ENCODE data around the gene KIAA1549. TPM values are rescaled to one million over a fixed set of nuclear protein-coding genes. Genes with fewer than 3 reads are reported as not detected.

The KIAA1549 gene
- total RNA-seq, 2 experiments from 2014 or later: 0.12 TPM

DNA sequence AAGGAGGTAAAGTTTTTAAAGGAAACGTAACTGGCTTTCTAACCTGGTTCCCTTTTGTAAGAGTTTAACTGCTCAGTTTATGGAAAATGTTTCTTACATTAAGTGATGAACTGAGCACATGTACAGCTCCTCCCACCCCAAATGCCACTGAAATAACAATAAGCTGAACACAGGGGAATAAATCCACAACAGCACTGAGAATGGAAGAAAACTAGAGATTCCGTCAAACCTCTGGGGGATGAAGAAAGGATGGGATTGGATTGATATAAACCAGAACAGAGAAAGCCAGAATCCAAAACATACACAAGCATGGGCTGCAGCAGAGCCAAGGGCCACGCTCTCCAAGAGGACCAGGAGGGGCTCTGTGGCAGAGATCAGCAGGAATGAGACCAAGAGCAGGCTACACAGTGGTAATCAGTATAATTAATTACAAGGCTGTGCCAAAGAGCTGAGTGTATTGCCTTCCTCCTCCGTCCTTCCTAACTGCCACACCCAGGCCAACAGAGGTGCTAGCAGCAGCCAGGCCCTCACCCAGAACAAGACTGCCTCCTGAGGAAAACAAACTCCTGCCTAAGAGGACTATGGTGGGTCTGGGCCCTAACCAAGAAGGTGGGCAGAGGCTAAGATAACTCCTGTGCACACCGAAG is 73.9 kb downstream of the KIAA1549 start:
- DNase-seq: no peak
- Mint-ChIP-seq H3K27me3 (peaks cover 49% of the 10 kb centered on the region), H3K4me1 (peaks cover 26% of the 10 kb centered on the region), H3K27ac (no peak overlapping the region), H3K36me3 (ENCODE audit: low read depth) (no peaks in the 10 kb centered on the region), H3K9me3 (no peaks in the 10 kb centered on the region), H3K4me3 (no peak overlapping the region)
- POLR2A ChIA-PET: no interaction called here
- CTCF ChIA-PET: interaction anchor here (1.1 to 1.8 kb wide), 3 partner anchors 9 to 17 kb away, joined by 3 to 5 read pairs (median 3); no protein-coding TSS in a partner anchor

DNA sequence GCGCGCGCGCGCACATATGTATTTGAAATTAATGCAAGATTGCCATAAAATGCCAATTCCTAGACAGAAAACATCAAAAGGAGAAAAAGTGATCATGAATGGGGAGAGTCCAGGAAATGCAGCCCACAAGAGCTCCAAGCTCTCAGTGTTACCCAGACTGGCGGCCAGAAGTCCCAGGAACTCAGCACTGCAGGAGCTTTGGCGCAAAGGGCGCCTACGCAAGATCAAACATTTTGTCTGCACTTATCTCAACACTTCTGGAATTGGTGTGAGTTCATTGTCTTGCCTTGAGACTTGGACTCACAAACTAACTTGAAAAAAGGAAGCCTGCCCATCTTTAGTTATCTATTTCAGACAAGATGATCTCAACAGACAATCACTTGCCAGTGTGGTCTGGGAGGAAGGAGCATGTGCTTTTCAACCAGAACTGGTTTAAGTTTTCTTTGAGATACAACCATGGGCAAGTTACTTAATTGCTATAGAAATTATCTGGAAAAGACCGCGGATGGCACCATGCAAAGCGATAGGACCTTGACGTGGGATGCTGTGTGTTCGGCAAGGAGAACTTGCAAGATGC is 77.2 kb downstream of the KIAA1549 start:
- peak overlapping the region; percentile 69 for H3K4me3 Mint-ChIP-seq
- H3K4me1 Mint-ChIP-seq: peaks cover 50% of the 10 kb centered on the region
- peak overlapping the region; percentile 89 for H3K27ac Mint-ChIP-seq
- CTCF ChIA-PET: interaction anchor here (1.4 to 4.1 kb wide), 2 partner anchors 17 to 19 kb away, joined by 4 to 23 read pairs; no protein-coding TSS in a partner anchor
- no peaks in the 10 kb centered on the region for H3K9me3 Mint-ChIP-seq
- peak; percentile 16 for DNase-seq
- peaks cover 4% of the 10 kb centered on the region for H3K36me3 Mint-ChIP-seq (ENCODE audit: low read depth)
- POLR2A ChIA-PET: no interaction called here
- peaks cover 54% of the 10 kb centered on the region for H3K27me3 Mint-ChIP-seq

DNA sequence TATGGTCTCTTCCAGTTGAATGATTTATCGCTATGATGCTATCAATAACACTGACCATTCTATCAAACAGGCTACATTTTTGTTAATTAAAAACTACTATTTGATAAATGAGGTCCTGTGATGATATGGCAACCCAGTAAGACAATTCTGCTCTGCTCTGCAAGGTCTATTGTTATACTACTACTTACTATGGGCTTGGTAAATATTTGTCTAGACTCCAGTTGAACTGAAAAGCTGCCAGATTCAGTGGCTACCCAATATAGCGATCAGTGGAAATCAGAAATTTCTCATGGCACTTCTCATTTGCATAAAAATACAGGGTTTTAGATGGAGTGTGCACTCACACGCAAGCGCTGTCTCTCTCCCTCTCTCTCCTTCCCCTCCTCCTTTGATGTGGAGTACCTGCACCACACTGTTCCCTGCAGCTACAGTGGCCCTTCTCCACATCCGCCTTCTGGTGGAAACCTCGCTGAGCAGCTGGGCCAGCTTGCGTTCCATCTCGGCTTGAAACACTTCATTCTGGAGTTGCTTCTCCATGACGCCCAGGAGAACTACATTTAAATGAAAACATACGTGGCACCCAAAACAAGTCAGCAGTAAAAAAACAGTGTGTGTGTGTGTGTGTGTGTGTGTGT is 77.9 kb downstream of the KIAA1549 start:
- ChIA-PET POLR2A (interaction anchor here (0.5 to 0.6 kb wide), 3 partner anchors 96 to 254 kb away, joined by 3 to 4 read pairs (median 3); no protein-coding TSS in a partner anchor), CTCF (interaction anchor here (0.6 to 4.1 kb wide), 3 partner anchors 16 to 19 kb away, joined by 4 to 23 read pairs (median 4); no protein-coding TSS in a partner anchor)
- H3K27ac Mint-ChIP-seq: peak overlapping the region; percentile 89
- peaks cover 56% of the 10 kb centered on the region for H3K4me1 Mint-ChIP-seq
- peaks cover 4% of the 10 kb centered on the region for H3K36me3 Mint-ChIP-seq (ENCODE audit: low read depth)
- peaks cover 48% of the 10 kb centered on the region for H3K27me3 Mint-ChIP-seq
- DNase-seq: peak; percentile 94
- H3K4me3 Mint-ChIP-seq: peak overlapping the region; percentile 69
- no peaks in the 10 kb centered on the region for H3K9me3 Mint-ChIP-seq

DNA sequence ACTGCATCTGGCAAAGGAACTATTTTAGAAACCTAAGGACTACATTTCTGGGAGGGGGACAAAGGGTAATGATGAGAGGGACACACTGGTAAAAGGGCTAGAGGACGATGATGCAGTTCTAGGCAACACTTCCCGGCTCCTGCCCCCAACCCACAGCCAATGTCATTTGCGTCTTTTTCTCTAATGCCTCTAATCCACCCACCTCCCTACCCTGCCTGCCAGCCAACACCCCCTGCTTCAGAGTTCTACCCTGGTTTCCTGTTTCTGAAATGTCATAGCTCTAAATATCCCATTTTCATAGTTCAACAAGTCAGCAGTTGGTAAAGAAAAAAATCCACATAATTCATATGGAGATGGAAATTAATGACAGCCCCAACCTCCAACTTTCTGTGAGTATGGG is 79.0 kb downstream of the KIAA1549 start:
- Mint-ChIP-seq H3K4me1 (peaks cover 66% of the 10 kb centered on the region), H3K9me3 (no peaks in the 10 kb centered on the region), H3K27ac (peak overlapping the region; percentile 14), H3K27me3 (peaks cover 38% of the 10 kb centered on the region), H3K36me3 (ENCODE audit: low read depth) (peaks cover 4% of the 10 kb centered on the region), H3K4me3 (peak overlapping the region; percentile 3)
- CTCF ChIA-PET: interaction anchor here (4.1 kb wide), 1 partner anchor 15 kb away, joined by 23 read pairs; no protein-coding TSS in a partner anchor
- DNase-seq: no peak
- POLR2A ChIA-PET: no interaction called here

DNA sequence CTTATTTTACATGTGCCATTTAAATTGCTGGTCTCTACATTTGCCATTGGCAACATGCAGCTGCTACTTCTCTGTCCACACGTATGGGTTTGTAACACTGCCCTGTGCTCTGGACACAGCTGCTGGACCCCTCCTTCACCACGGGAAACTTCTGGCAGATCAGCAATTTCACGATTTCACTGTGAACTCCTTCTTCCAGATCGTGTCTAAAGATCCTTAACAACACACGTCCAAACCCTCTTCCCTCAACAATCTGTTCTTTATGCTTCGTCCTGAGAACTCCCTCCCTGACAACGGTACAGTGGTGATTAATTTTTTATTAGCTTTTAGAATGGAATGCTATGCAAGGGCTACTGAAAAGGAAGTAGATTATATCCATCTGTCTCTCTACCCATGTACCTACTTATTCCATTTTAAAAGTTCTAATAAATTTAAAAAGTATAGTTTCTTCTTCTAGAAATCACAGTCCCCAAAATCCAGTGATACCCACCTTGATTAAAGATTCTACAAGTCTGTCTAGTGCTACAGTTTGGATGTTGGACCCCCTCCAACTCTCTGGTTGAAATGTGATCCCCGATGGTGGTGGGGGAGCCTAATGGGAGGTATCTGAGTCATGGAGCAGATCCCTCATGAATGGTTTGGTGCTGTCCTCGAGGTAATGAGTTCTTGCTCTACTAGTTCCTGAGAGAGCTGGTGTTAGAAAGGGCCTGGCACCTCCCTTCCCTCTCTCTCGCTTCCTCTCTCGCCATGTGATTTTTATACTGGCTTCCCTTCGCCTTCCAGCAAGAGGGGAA is 81.0 kb downstream of the KIAA1549 start:
- Mint-ChIP-seq H3K27me3 (peaks cover 37% of the 10 kb centered on the region), H3K4me1 (peaks cover 72% of the 10 kb centered on the region), H3K27ac (no peak overlapping the region), H3K9me3 (no peaks in the 10 kb centered on the region), H3K36me3 (ENCODE audit: low read depth) (peaks cover 4% of the 10 kb centered on the region), H3K4me3 (no peak overlapping the region)
- CTCF ChIA-PET: interaction anchor here (0.6 to 2.4 kb wide), 3 partner anchors 14 to 153 kb away, joined by 3 to 12 read pairs (median 5); no protein-coding TSS in a partner anchor
- DNase-seq: no peak
- POLR2A ChIA-PET: no interaction called here

DNA sequence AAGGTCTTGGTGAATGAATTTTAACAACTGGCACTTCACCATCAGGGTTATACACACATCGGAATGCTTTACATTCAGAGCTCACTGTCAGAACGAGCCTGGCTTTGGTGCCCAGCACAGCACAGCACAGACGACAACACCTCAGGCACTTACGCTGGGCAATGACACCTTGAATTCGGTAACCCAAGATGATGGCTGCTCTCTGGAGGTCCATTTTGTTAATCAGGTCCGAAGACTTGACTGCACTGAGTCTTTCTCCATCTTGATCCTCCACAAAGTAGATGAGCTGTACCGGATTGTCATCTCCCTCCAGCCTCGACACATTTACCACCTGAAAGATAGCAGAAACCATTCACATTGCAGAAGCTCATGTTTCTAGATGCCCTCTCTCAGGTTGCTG is 82.4 kb downstream of the KIAA1549 start:
- DNase-seq: no peak
- Mint-ChIP-seq H3K4me1 (peaks cover 60% of the 10 kb centered on the region), H3K36me3 (ENCODE audit: low read depth) (peaks cover 4% of the 10 kb centered on the region), H3K4me3 (no peak overlapping the region), H3K27me3 (peaks cover 44% of the 10 kb centered on the region), H3K27ac (peak overlapping the region; percentile 83), H3K9me3 (no peaks in the 10 kb centered on the region)
- POLR2A ChIA-PET: no interaction called here
- CTCF ChIA-PET: interaction anchor here (1.0 to 2.4 kb wide), 3 partner anchors 9 to 18 kb away, joined by 3 to 12 read pairs (median 3); no protein-coding TSS in a partner anchor

DNA sequence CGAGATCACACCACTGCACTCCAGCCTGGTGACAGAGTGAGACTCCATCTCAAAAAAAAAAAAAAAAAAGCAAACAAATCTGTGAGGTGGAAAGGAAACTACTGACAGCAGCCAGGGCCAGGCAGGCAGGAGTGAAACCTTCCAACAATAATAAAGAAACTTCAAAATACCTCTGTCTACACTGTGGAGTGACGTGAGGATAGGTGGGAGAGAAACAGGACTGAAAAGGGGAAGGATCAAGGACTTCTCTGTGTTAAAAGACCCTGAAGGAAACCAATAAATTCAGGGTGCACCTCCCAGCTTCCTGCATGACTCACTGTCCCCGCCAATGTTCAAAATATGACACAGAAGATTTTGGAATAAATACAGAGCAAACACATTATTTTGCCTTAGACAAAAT is 82.9 kb downstream of the KIAA1549 start:
- DNase-seq: peak; percentile 36
- H3K36me3 Mint-ChIP-seq (ENCODE audit: low read depth): peaks cover 4% of the 10 kb centered on the region
- peaks cover 42% of the 10 kb centered on the region for H3K27me3 Mint-ChIP-seq
- POLR2A ChIA-PET: no interaction called here
- H3K27ac Mint-ChIP-seq: peak overlapping the region; percentile 83
- H3K4me3 Mint-ChIP-seq: peak overlapping the region; percentile 14
- no peaks in the 10 kb centered on the region for H3K9me3 Mint-ChIP-seq
- peaks cover 55% of the 10 kb centered on the region for H3K4me1 Mint-ChIP-seq
- CTCF ChIA-PET: interaction anchor here (0.6 to 2.4 kb wide), 4 partner anchors 9 to 66 kb away, joined by 3 to 12 read pairs (median 3); no protein-coding TSS in a partner anchor

DNA sequence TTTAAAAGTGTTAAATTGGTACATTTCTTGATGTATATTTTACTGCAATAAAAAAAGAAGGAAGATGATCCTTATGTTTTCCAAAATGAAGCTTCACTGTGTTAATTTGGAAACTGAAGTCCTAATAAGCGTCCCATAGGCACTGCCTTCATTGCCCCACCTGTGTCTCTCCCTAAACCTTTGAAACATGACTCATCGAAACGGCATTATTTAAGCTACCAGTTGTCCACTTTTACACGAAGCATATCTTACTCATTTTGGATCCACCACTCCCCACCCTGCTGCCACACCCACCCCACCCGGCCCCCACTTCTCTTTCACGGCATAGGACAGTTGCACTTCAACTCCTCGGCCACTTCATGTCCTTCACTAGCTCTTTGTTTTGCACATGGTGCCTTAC is 85.5 kb downstream of the KIAA1549 start:
- no peaks in the 10 kb centered on the region for H3K9me3 Mint-ChIP-seq
- H3K27ac Mint-ChIP-seq: no peak overlapping the region
- no peak overlapping the region for H3K4me3 Mint-ChIP-seq
- ChIA-PET POLR2A (no interaction called here), CTCF (interaction anchor here (0.6 to 3.6 kb wide), 5 partner anchors 9 to 553 kb away, joined by 3 to 24 read pairs (median 4); no protein-coding TSS in a partner anchor)
- peaks cover 34% of the 10 kb centered on the region for H3K4me1 Mint-ChIP-seq
- no peak for DNase-seq
- H3K27me3 Mint-ChIP-seq: peaks cover 37% of the 10 kb centered on the region
- H3K36me3 Mint-ChIP-seq (ENCODE audit: low read depth): peaks cover 1% of the 10 kb centered on the region

DNA sequence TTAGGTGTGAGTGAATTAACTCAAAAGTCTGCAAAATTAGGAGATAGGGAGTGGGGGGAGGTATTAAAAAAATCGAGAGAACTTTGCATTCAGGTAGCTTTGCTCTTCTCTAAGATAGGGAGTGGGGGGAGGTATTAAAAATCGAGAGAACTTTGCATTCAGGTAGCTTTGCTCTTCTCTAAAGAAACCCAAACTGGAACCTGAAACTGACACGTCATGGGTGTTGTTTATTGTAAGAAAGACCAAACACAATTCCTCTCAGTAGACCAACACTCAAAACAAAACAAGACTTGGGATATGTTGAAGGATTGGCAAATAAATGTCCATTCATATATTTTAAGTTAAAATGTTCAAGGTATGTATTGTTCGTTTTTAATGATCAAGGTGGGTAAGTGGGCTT is 87.9 kb downstream of the KIAA1549 start:
- CTCF ChIA-PET: interaction anchor here (0.6 to 1.1 kb wide), 2 partner anchors 14 to 1675 kb away, joined by 3 to 4 read pairs; no protein-coding TSS in a partner anchor
- no peaks in the 10 kb centered on the region for H3K36me3 Mint-ChIP-seq (ENCODE audit: low read depth)
- H3K9me3 Mint-ChIP-seq: no peaks in the 10 kb centered on the region
- POLR2A ChIA-PET: no interaction called here
- DNase-seq: no peak
- peaks cover 23% of the 10 kb centered on the region for H3K27me3 Mint-ChIP-seq
- H3K4me1 Mint-ChIP-seq: peaks cover 15% of the 10 kb centered on the region
- no peak overlapping the region for H3K4me3 Mint-ChIP-seq
- H3K27ac Mint-ChIP-seq: no peak overlapping the region

DNA sequence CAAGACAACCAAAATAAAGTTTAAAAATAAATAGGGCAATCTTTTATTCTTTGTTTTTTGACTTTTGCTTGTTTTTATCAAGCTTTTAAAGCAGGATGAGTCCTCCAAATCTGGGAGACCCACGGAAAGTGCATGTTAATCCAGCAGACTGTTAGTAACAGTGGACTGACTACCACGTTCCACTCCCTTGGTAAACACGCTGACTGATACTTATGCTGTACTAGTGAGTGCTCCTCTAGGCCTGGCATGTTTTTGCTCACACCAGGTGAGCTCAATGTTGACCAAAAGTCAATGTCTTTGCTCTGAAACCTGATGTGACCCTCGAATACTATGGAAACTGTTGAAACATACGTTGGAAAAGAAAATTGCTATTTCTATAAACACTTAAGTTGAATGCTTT is 88.4 kb downstream of the KIAA1549 start:
- ChIA-PET POLR2A (no interaction called here), CTCF (interaction anchor here (0.7 to 1.5 kb wide), 3 partner anchors 15 to 158 kb away, joined by 3 to 4 read pairs (median 3); no protein-coding TSS in a partner anchor)
- Mint-ChIP-seq H3K4me1 (peaks cover 13% of the 10 kb centered on the region), H3K9me3 (no peaks in the 10 kb centered on the region), H3K36me3 (ENCODE audit: low read depth) (no peaks in the 10 kb centered on the region), H3K27ac (no peak overlapping the region), H3K4me3 (no peak overlapping the region), H3K27me3 (peaks cover 23% of the 10 kb centered on the region)
- no peak for DNase-seq

DNA sequence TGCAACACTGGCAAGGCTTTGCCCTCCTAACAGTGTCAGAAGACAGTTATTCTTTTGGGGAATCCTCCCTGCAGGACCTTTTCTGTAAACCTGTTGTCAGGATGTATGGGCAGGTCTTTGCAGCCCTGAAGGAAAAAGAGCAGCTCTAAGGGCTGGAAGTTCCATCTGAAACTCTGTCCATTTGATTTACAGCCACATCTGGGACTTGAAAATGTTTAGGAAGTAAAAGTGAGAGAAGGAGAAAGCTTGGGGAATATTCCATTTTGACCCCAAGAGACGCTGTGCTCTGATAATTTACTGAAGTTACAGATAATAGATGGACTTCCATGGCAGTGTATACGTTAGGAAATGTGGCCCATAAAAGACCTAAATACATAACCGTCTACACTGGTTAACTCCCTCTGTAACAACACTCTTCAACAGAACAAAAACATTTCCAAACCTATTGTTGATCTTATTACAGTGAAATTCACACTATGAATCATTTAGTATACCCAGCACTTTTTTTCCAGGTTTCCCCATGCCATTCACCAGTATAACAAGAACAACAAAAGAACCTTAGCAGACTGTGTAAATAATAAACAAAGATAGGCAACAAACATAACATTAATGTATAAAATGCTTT is 89.1 kb downstream of the KIAA1549 start:
- Mint-ChIP-seq H3K4me3 (no peak overlapping the region), H3K4me1 (peaks cover 13% of the 10 kb centered on the region), H3K27me3 (peaks cover 21% of the 10 kb centered on the region), H3K27ac (no peak overlapping the region), H3K36me3 (ENCODE audit: low read depth) (no peaks in the 10 kb centered on the region), H3K9me3 (no peaks in the 10 kb centered on the region)
- CTCF ChIA-PET: interaction anchor here (0.7 to 1.7 kb wide), 3 partner anchors 13 to 159 kb away, joined by 3 to 5 read pairs (median 4); no protein-coding TSS in a partner anchor
- no peak for DNase-seq
- POLR2A ChIA-PET: no interaction called here

DNA sequence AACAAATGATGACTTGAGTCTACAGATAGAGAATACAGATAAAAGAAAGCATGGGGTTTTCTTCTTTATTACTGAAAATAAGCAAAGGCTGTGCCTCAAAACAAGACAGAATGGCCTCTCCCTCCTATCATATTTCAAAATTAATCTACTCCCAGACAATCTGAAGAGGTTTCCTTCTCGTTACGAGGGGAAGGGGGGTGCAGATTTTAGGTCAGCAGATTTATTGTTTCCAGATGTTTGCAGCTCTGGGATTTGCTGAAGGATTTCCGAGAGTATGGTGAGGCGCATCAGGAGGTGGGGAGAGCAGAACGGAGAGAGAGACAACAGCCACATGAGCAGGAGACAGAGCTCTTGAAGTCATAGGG is 89.8 kb downstream of the KIAA1549 start:
- POLR2A ChIA-PET: interaction anchor here (0.7 kb wide), 1 partner anchor 290 kb away, joined by 3 read pairs; no protein-coding TSS in a partner anchor
- CTCF ChIA-PET: interaction anchor here (1.5 to 1.7 kb wide), 2 partner anchors 14 to 29 kb away, joined by 3 to 5 read pairs; no protein-coding TSS in a partner anchor

More for the DNA sequence above, 89.8 kb downstream of the KIAA1549 start:
- no peaks in the 10 kb centered on the region for H3K36me3 Mint-ChIP-seq (ENCODE audit: low read depth)
- DNase-seq: no peak
- no peak overlapping the region for H3K4me3 Mint-ChIP-seq
- H3K27ac Mint-ChIP-seq: peak overlapping the region; percentile 20
- H3K4me1 Mint-ChIP-seq: peaks cover 14% of the 10 kb centered on the region
- peaks cover 20% of the 10 kb centered on the region for H3K27me3 Mint-ChIP-seq
- no peaks in the 10 kb centered on the region for H3K9me3 Mint-ChIP-seq

Data from activated CD4-positive, alpha-beta T cell treated with anti-CD3 and anti-CD28 coated beads, Interleukin-2, amount 10 ng/mL, durations not matched to agents 7 days and 5 days (primary cell).